NOMO-1 treated with dmso at 0.1 percent for 144 hours (cell line): ENCODE data around the gene KLF9.

Experiments used
- DNase-seq: peaks from one replicate; lab custom pipeline; 2025; ENCODE audit not compliant: unreplicated experiment; lab: John Stamatoyannopoulos, UW

KLF9 gene

DNA sequence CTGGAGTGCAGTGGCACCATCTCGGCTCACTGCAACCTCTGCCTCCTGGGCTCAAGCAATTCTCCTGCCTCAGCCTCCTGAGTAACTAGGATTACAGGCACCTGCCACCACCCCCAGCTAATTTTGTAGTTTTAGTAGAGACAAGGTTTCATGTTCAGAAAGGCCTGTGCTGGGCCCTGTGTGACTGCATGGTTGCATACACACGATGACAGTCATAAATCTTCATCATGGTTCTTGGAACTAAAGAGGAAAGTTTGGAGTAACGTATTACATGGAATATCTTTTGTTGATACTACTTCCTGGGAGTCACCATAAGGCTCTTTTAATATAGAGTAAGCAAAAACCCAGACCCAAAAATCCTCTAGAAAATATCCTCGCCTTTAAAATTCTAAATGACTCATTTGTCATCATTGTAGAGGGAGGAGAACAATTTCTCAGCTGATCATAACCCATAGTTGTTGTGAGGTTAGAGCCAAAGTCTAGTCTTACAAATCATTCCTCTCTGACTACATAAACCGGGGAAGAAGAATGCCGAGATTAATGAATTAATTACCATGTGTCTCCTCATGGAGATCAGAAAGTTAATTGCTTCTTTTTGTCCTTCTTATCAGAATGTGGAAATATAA is 47.0 kb downstream of the KLF9 start:
- no peak for DNase-seq

DNA sequence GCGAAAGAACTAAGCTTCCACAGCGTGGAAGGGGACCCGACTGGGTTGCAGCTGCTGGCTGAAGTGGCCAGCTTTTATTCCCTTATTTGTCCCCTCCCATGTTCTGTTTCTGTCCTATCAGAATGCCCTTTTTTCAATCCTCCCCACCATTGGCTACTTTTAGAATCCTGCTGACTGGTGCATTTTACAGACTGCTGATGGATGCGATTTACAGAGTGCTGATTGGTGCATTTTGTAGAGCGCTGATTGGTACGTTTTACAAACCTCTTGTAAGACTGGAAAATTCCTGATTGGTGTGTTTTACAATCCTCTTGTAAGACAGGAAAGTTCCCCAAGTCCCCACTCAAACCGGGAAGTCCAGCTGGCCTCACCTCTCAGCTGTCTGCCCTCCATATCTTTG is 50.7 kb downstream of the KLF9 start:
- DNase-seq = no peak

DNA sequence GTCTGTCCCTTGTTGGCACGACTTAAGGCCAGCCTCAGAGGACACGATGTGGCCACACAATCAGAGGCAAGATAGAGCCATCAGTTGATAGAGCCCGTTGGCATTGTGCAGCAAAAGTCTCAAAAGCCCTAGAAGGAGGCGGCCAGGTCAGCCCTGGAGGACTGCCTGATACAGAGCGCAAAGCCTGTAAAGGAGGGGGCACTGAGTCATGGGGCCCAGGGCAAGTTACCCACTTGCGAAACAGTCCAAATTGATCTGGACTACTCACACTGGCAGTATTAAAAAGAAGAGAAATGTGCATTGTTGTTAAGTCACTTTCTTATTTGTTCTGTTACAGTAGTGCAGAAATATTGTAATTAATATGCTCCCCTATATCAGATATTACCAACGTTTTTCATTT is 51.5 kb downstream of the KLF9 start:
- DNase-seq = no peak

DNA sequence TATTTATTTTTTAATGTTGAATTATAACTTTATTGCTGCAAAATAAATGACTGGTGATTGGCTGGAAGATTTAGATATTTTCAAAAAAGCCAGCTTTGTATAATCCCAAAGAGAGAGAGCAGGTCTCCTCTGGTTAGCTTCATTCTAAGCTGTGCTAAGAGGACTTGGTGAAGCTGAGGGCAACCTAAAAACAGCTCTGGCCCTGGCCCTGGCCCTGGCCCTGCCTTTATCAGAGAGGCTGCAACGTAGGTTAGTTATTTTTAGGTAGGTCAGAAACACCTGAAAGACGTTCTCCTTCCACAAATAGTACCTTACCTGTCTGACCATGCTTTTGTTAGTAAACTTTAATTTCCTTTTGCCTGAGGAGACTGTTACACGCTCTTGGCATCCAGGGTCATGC is 58.7 kb downstream of the KLF9 start:
- no peak for DNase-seq

DNA sequence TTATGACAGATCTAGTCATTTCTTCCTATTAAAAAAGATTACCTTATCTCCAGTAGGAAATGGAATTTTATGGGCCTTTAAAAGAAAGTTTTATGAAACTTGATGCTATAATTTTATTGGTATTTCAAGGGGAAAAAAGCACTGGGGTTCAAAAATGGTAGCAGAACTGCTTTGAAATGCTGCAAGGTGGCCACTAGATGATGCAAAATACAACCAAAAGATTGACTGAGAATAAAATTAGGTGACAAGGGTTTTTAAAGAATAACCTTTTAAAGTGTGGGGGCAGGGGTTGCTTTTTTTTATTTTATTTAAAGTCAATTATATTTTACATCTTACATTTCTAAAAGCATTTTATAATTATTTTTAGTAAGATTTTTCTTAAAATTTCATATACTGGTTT is 61.7 kb downstream of the KLF9 start:
- no peak for DNase-seq

DNA sequence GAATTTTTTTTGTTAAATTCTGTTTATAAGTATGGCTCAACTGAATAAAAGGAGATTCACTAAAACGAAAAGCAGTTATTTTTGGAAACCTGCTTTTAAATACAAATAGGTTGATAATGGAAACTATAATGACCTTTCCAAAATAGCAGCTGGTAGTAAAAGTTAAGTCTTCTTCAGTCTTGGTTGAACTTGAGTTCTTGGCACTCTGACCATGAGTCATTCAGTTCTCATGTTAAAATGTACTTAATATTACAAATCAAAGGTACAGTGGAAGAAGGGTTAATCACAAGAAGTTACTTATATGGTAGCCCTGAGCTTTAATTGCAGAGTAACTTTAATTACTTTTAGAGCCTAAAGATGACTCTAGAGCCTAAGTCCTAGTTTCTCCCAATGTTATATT is 62.1 kb downstream of the KLF9 start:
- DNase-seq = no peak

DNA sequence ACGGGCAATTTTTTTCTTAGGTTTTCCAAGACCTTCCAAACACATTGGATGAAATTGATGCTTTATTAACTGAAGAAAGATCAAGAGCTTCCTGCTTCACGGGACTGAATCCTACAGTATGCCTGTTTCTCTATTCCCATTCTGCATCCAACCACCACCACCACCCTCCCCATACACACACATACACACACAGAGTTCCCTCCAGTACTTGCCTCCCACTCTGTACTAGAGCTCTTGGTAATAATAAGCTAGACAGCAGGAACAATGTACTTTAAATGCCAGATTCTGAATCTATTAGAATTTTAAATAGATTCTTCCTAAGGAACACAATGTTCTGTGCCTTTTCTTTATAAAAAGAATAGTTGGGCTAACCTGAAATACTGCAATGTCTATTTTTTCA is 67.4 kb downstream of the KLF9 start:
- DNase-seq = no peak

DNA sequence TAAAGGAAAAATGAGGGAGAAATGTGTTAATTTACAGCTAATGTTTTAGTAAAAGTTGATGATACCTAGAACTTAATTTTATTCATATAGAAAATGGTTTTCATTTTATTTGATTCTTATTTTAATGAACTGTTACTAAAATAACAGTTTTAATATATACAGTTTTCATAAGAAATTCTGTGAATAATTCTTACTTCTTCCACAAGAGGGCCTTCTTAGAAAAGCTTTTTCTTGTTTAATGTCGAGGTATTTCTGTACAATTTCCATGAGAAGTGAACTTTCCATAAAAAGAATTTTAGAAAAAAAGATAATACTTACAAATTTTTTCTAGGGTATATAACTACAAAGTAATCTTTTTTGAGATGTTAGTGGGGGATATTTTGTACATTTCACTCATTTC is 73.9 kb downstream of the KLF9 start:
- no peak for DNase-seq
